Measurements from ENCODE around the gene PRPF31. TPM values are rescaled to one million over a fixed set of nuclear protein-coding genes. Genes with fewer than 3 reads are reported as not detected.
A peak's percentile ranks its signal among the peaks of the same experiment; 100 is the strongest.

Gene PRPF31
- total RNA-seq, 1 donor from 2014 or later: 39.5 TPM

DNA sequence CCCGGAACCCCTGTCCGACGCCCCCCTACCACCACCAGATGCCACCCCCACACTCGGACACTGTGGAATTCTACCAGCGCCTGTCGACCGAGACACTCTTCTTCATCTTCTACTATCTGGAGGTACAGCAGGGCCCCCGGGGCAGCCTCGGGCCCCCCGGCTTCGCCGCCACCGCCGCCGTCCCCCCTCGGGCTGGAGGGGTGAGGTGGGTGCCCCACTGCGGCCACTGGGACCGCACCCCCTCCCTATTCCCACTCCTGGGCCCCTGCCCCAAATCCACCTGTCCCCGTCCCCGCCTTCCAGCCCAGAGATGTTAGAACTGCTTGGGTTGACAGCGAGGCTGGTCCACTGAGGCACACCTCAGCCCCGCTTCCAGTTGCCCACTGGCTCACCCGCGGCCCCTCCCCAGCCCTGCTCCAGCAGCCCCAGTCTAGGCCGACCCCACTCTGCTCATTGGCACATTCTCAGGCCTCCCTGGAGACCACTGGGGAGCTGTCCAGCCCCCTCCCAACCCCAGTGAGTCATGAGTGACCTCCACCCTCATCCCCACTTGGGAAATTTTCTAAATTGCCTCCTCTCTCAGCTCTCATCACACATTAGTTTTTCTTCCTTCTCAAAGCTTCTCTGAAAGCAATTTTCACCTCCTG lies 37.4 kb downstream of the PRPF31 start:
- Histone ChIP-seq H3K36me3 (peaks cover 100% of the 10 kb centered on the region), H3K27me3 (ENCODE audit: low read depth) (no peaks in the 10 kb centered on the region), H3K4me3 (no peak overlapping the region), H3K4me1 (peaks cover 18% of the 10 kb centered on the region), H3K9me3 (replicated peaks) (no peaks in the 10 kb centered on the region), H3K27ac (replicated peaks) (peak overlapping the region; percentile 27)
- TF ChIP-seq, protein P1, sequence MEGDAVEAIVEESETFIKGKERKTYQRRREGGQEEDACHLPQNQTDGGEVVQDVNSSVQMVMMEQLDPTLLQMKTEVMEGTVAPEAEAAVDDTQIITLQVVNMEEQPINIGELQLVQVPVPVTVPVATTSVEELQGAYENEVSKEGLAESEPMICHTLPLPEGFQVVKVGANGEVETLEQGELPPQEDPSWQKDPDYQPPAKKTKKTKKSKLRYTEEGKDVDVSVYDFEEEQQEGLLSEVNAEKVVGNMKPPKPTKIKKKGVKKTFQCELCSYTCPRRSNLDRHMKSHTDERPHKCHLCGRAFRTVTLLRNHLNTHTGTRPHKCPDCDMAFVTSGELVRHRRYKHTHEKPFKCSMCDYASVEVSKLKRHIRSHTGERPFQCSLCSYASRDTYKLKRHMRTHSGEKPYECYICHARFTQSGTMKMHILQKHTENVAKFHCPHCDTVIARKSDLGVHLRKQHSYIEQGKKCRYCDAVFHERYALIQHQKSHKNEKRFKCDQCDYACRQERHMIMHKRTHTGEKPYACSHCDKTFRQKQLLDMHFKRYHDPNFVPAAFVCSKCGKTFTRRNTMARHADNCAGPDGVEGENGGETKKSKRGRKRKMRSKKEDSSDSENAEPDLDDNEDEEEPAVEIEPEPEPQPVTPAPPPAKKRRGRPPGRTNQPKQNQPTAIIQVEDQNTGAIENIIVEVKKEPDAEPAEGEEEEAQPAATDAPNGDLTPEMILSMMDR (IDR thresholded peaks at IDR 0.05; ENCODE audit: borderline replicate concordance): no peak
- intact Hi-C loops (cut with micrococcal nuclease): no loop called here
- DNase-seq: no peak

DNA sequence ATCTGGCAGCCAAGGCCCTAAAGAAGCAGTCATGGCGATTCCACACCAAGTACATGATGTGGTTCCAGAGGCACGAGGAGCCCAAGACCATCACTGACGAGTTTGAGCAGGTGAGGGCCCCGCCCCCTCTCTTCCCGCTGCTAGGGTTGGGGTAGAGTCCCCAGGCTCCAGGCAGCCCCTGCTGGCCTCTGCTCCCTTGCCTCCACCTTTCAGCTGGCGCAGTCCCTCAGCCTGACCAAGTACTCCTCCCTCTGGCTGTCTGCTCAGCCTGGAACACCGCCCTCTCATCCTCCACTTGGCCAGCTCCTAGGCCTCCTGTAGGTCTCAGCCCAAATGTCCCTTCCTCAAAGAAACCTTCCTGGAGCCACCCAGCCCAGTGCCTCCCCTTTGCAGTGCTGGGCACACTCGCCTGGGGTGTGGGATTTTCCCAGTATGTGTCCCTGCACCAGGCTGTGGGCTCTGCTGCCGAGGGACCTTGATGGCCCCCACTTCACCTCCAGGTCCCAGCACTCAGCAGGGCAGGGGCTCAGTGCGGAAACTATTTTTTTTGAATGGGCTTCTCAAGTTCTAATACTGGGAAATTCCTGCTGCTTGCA lies 38.3 kb downstream of the PRPF31 start:
- Histone ChIP-seq H3K27ac (replicated peaks) (peak overlapping the region; percentile 27), H3K9me3 (replicated peaks) (no peaks in the 10 kb centered on the region), H3K4me1 (peaks cover 19% of the 10 kb centered on the region), H3K4me3 (no peak overlapping the region), H3K36me3 (peaks cover 94% of the 10 kb centered on the region), H3K27me3 (ENCODE audit: low read depth) (no peaks in the 10 kb centered on the region)
- intact Hi-C loops (cut with micrococcal nuclease): no loop called here
- TF ChIP-seq, protein P1 (IDR thresholded peaks at IDR 0.05; ENCODE audit: borderline replicate concordance): no peak
- DNase-seq: no peak

DNA sequence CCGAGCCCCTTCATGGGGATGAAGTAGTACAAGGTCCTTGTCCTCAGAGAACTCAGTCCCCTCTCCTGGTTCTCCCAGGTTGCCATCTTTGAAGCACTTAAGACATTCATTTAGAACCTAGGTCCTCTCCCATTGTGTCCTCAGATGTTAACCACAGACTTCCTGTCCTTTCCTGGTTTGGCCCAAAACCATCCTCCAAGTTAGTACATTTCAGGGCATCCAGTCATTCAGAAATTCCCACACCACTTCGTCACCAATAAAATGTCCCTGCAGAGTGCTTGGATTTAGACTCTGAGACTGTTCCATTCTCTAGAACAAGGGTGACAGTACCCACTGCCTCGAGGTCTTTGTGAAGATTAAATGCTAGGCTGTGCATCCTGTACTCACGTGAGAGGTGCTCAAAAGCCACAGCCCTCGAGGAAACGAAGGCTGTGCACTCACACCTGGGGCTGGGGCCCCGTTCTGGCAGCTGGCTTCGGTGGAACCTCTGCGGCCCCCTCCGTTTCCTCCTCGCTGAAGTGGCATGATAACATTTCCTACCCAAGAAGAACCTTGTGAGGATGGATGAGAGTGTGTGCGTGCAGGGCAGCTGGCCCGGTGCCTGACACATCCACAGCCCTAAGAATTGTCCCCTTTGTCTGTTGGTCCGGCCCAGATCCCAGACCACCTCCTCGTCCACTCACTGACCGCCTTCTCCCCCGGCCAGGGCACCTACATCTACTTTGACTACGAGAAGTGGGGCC lies 39.2 kb downstream of the PRPF31 start:
- TF ChIP-seq, protein P1 (IDR thresholded peaks at IDR 0.05; ENCODE audit: borderline replicate concordance): no peak
- intact Hi-C loops (cut with micrococcal nuclease): no loop called here
- Histone ChIP-seq H3K4me3 (no peak overlapping the region), H3K27me3 (ENCODE audit: low read depth) (no peaks in the 10 kb centered on the region), H3K27ac (replicated peaks) (no peak overlapping the region), H3K9me3 (replicated peaks) (no peaks in the 10 kb centered on the region), H3K36me3 (peaks cover 85% of the 10 kb centered on the region), H3K4me1 (peaks cover 23% of the 10 kb centered on the region)
- DNase-seq: no peak

DNA sequence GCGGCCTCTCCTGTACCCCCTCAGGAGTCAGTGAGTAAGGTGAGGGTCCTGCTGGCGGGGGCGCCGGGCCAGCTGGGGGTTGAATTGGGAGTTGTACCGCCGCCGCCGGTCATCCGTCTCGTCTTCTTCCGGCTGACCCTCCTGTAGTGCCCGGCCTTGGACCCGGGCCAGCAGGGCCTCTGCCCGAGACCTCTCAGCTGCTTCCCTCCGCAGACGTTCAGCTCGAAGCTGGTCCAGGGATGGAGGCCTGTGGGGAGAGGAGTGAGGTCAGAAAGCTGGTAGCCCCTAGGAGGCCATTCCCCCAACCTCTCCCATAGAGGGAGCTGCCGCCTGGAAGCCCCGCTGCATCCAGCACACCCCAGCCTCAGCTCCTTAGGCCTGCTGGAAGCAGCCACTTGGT lies 40.1 kb downstream of the PRPF31 start:
- Histone ChIP-seq H3K4me3 (no peak overlapping the region), H3K36me3 (peaks cover 75% of the 10 kb centered on the region), H3K27me3 (ENCODE audit: low read depth) (no peaks in the 10 kb centered on the region), H3K4me1 (peaks cover 31% of the 10 kb centered on the region), H3K9me3 (replicated peaks) (no peaks in the 10 kb centered on the region), H3K27ac (replicated peaks) (no peak overlapping the region)
- no peak for DNase-seq
- intact Hi-C loops (cut with micrococcal nuclease): no loop called here
- TF ChIP-seq, protein P1 (IDR thresholded peaks at IDR 0.05; ENCODE audit: borderline replicate concordance): no peak

DNA sequence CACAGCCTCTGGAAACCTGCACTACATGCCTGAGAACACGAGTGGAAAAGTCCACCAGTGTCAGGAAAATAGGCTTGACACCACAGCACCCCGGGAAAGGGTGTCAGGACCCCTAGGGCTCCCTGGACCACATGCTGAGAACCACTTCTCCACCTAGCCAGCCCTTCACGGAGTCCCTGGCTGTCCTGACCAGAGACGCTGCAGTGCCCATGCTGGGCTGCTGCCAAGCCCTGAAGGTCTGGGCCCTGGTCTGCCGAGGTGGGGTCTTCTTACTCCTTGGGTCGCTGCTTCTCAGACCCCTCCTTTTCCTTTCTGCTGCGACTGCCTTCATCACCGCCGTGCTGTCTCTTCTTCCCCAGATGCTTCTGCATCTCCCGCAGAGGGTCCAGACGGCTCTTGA lies 40.9 kb downstream of the PRPF31 start:
- Histone ChIP-seq H3K4me1 (peaks cover 38% of the 10 kb centered on the region), H3K9me3 (replicated peaks) (no peaks in the 10 kb centered on the region), H3K36me3 (peaks cover 68% of the 10 kb centered on the region), H3K27me3 (ENCODE audit: low read depth) (no peaks in the 10 kb centered on the region), H3K27ac (replicated peaks) (no peak overlapping the region), H3K4me3 (no peak overlapping the region)
- intact Hi-C loops (cut with micrococcal nuclease): no loop called here
- TF ChIP-seq, protein P1 (IDR thresholded peaks at IDR 0.05; ENCODE audit: borderline replicate concordance): no peak
- DNase-seq: no peak
